Thyroid gland (tissue), 4 donors: Measurements from ENCODE around the gene ZNF681. TPM values are rescaled to one million over a fixed set of nuclear protein-coding genes. Genes with fewer than 3 reads are reported as not detected.
"Not testable (repeated sequence)": the region's sequence is repeated elsewhere in the genome, so short reads cannot be mapped to it uniquely, and the experiment has no call there.

ENCODE experiments used
- DNase-seq, 2 donors: peaks; one replicate each; pipeline ENCODE4 v3.0.0-alpha.2; 2019
- H3K27ac ChIP-seq, 3 donors: fragments of 200-600 bp; sonication (generic); 1 replicate in 2 of 3; 2 replicates in 1 of 3; pipeline ENCODE4 v1.5.1; 2016 to 2019; ENCODE audit warnings: mild to moderate bottlenecking in 1 of 3, moderate library complexity in 1 of 3
- H3K27me3 ChIP-seq: fragments of 200-600 bp; sonication (generic); one replicate; pipeline ENCODE4 v1.5.1; 2019
- H3K36me3 ChIP-seq, 2 donors: fragments of 200-600 bp; sonication (generic); one replicate each; pipeline ENCODE4 v1.5.1; 2016 to 2019
- H3K4me1 ChIP-seq, 2 donors: fragments of 200-600 bp; sonication (generic); one replicate each; pipeline ENCODE4 v1.5.1; 2017 to 2019
- H3K4me3 ChIP-seq, 3 donors: fragments of 200-600 bp; sonication (generic); replicated peaks in 1 of 3; 1 replicate in 2 of 3; 2 replicates in 1 of 3; pipeline ENCODE4 v1.5.1; 2016; ENCODE audit warnings: mild to moderate bottlenecking in 1 of 3
- H3K9me3 ChIP-seq: fragments of 200-600 bp; sonication (generic); one replicate; pipeline ENCODE4 v1.5.1; 2017
- POLR2A ChIP-seq, 2 donors: fragments of 450-650 bp; IDR thresholded peaks; one replicate each; pipeline ENCODE4 v1.6.1; 2017; ENCODE audit warnings: antibody characterized with exemption in 2 of 2, mild to moderate bottlenecking in 2 of 2, moderate library complexity in 1 of 2
- WGBS, 2 donors: methylation state at CpG; one replicate each; pipeline ENCODE4 v1.1.5; 2017; 5-methylcytosine and 5-hydroxymethylcytosine counted together
- intact Hi-C: fragments of 100-400 bp; cut with DNase I; formaldehyde crosslinking; loops from one replicate; pipeline ENCODE4 v1.15.1; 2023
- total RNA-seq, 4 donors: library from RNA; depleted of rRNA; stranded (reverse); fragments of >200 nt; gene quantifications; one replicate each; pipeline ENCODE4 v1.2.3, GENCODE V29; 2016
- TF ChIP-seq, protein P1 (sequence below), 6 experiments: fragments of 200-600 bp in 3 of 6; fragments of 450-650 bp in 3 of 6; sonication (generic) in 3 of 6; IDR thresholded peaks; one replicate each; pipeline ENCODE4 v1.5.1; 2016 to 2019; ENCODE audit warnings: antibody characterized with exemption in 6 of 6, mild to moderate bottlenecking in 2 of 6, inconsistent platforms in 1 of 6, moderate library complexity in 1 of 6

Gene ZNF681
- total RNA-seq, 4 donors from 2014 or later = 1.6 to 4.5 (median 2.0) TPM

DNA sequence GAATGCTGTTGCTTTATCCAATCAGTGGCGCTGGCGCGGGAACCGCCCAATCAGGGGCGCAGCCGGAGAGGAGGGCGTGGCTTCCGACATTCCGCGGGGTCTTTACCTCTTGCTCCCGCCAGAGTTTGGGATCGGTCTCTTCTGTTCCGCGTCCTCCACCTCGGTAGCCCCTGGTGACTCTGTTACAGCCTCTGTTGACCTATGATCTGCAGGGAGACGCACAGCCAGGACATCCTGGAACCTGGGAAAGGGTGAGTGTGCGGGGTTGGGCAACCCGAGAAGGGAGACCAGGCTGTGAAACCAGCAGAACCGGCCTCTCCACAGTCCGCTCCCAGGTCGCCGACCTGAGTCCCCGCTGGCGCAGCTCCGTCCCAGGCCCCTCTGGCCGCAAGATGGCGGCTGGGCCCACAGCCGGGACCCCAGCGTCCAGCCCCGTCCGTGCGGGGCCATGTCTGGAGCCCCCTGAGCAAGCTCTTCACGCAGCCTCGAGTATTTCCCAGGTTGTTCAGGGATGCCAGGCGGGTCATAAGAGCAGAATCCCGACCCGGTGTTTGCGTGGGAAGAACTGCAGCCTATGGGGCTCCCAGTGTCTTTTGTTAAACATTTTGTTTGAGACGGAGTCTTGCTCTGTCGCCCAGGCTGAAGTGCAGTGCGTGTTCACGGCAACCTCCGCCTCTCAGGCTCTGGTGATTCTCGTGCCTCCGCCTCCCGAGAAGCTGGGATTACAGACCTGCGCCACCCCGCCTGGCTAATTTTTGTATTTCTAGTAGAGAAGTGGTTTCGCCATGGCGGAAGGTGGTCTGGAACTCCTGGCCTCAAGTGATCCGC, 4.4 kb upstream of the ZNF681 start:
- DNase-seq = peak; percentile 93
- no peaks in the 10 kb centered on the region for H3K9me3 ChIP-seq
- H3K36me3 ChIP-seq = no peaks in the 10 kb centered on the region
- no peaks in the 10 kb centered on the region for H3K27me3 ChIP-seq
- H3K27ac ChIP-seq = peak overlapping the region; percentile 64 to 83 (median 82)
- TF ChIP-seq, protein P1, sequence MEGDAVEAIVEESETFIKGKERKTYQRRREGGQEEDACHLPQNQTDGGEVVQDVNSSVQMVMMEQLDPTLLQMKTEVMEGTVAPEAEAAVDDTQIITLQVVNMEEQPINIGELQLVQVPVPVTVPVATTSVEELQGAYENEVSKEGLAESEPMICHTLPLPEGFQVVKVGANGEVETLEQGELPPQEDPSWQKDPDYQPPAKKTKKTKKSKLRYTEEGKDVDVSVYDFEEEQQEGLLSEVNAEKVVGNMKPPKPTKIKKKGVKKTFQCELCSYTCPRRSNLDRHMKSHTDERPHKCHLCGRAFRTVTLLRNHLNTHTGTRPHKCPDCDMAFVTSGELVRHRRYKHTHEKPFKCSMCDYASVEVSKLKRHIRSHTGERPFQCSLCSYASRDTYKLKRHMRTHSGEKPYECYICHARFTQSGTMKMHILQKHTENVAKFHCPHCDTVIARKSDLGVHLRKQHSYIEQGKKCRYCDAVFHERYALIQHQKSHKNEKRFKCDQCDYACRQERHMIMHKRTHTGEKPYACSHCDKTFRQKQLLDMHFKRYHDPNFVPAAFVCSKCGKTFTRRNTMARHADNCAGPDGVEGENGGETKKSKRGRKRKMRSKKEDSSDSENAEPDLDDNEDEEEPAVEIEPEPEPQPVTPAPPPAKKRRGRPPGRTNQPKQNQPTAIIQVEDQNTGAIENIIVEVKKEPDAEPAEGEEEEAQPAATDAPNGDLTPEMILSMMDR (IDR thresholded peaks at IDR 0.05) = peak in 1 of 6 experiments; percentile 3
- TF ChIP-seq POLR2A (IDR thresholded peaks at IDR 0.05) = peak; percentile 63 to 87
- intact Hi-C loops = loop anchor here (5.0 kb wide), 1 partner anchor 76 kb away; the partner anchor contains the start of gene ZNF675
- peak overlapping the region; percentile 27 to 67 (median 38) for H3K4me3 ChIP-seq
- no peaks in the 10 kb centered on the region for H3K4me1 ChIP-seq
- WGBS, 2 donors = 0 to 4% methylated on average over 34 to 41 of the region's 51 CpGs

GRCh38 chr19:23762548-23762883, 3.8 kb upstream of the ZNF681 start:
- no peak for DNase-seq
- Histone ChIP-seq H3K4me3 (peak overlapping the region in 2 of 3 donors; percentile 27 to 67), H3K27me3 (no peaks in the 10 kb centered on the region), H3K4me1 (no peaks in the 10 kb centered on the region), H3K27ac (peak overlapping the region in 1 of 3 donors; percentile 83), H3K36me3 (no peaks in the 10 kb centered on the region), H3K9me3 (no peaks in the 10 kb centered on the region)
- WGBS, 2 donors = 18 to 25% methylated on average over 9 of the region's 9 CpGs
- TF ChIP-seq, protein P1 (IDR thresholded peaks at IDR 0.05) = no peak
- no peak for TF ChIP-seq POLR2A (IDR thresholded peaks at IDR 0.05)
- intact Hi-C loops = loop anchor here (5.0 kb wide), 1 partner anchor 75 kb away; the partner anchor contains the start of gene ZNF675

GRCh38 chr19:23760326-23760725, 1.6 kb upstream of the ZNF681 start:
- intact Hi-C loops = loop anchor here (5.0 kb wide), 1 partner anchor 73 kb away; the partner anchor contains the start of gene ZNF675
- not testable (repeated sequence) for H3K27ac ChIP-seq

DNA sequence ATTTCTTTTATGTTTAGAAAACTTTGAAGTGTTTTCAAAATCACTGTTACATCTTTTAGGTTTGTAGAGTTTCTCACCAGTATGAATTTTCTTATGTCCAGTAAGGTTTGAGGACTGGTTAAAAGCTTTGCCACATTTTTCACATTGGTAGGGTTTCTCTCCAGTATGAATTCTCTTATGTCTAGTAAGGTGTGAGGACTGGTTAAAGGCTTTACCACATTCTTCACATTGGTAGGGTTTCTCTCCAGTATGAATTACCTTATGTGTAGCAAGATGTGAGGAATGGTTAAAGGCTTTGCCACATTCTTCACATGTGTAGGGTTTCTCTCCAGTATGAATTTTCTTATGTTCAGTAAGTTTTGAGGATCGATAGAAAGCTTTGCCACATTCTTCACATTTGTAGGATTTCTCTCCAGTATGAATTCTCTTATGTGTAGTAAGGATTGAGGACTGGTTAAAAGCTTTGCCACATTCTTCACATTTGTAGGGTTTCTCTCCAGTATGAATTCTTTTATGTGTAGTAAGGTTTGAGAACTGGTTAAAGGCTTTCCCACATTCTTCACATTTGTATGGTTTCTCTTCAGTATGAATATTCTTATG, 15.0 kb downstream of the ZNF681 start:
- H3K27ac ChIP-seq, H3K9me3 ChIP-seq, H3K4me3 ChIP-seq, H3K4me1 ChIP-seq, H3K36me3 ChIP-seq, intact Hi-C loops, H3K27me3 ChIP-seq, DNase-seq: not testable (repeated sequence)
- WGBS, 2 donors = 97% methylated on average over 1 of the region's 1 CpG

More at GRCh38 chr19:23760326-23760725, 1.6 kb upstream of the ZNF681 start:
- not testable (repeated sequence) for H3K36me3 ChIP-seq, H3K4me3 ChIP-seq, H3K9me3 ChIP-seq, H3K27me3 ChIP-seq, DNase-seq, H3K4me1 ChIP-seq
- WGBS, 2 donors = 83 to 92% methylated on average over 2 of the region's 2 CpGs

DNA sequence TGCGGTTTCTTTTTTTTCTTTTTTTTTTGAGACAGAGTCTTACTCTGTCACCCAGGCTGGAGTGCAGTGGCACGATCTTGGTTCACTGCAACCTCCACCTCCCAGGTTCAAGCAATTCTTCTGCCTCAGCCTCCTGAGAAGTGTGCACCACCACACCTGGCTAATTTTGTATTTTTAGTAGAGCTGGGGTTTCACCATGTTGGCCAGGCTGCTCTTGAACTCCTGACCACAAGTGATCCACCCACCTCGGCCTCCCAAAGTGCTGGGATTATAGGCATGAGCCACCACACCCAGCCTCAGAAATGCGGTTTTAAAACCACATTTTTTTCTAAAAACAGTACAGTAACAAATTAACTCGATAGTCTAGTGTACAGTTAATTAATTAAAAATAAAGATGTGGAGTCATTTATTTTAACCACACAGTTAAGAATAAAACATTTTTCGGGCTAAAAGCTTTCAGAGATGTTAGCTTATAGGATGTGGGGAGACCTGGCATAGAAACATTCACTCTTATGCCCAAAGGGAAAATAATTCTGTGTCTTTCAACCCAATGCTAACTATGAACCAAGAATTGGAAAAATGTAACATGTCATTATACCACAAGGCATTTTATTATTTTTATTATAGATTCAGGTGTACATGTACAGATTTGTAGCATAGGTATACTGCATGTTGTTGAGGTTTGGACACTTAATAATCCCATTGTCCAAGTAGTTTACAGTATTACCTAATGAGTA, 27.8 kb downstream of the ZNF681 start:
- H3K4me1 ChIP-seq, intact Hi-C loops, H3K36me3 ChIP-seq, H3K4me3 ChIP-seq, H3K9me3 ChIP-seq, H3K27me3 ChIP-seq, H3K27ac ChIP-seq, DNase-seq: not testable (repeated sequence)
- WGBS, 2 donors = 85 to 88% methylated on average over 6 of the region's 6 CpGs

DNA sequence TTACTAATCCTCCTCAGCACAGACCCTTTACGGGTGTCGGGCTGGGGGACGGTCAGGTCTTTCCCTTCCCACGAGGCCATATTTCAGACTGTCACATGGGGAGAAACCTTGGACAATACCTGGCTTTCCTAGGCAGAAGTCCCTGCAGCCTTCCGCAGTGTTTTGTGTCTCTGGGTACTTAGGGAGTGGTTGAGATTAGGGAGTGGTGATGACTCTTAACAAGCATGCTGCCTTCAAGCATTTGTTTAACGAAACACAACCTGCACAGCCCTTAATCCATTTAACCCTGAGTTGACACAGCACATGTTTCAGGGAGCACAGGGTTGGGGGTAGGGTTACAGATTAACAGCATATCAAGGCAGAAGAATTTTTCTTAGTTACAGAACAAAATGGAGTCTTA, 34.5 kb downstream of the ZNF681 start:
- H3K36me3 ChIP-seq, H3K4me1 ChIP-seq, H3K27ac ChIP-seq, H3K9me3 ChIP-seq, H3K4me3 ChIP-seq, H3K27me3 ChIP-seq, DNase-seq, intact Hi-C loops: not testable (repeated sequence)
- 19 to 21% methylated on average over 5 to 6 of the region's 6 CpGs for WGBS, 2 donors
